OCI-LY7 (cell line): ENCODE measurements around the gene CCL13. TPM values are rescaled to one million over a fixed set of nuclear protein-coding genes. Genes with fewer than 3 reads are reported as not detected.

Source experiments
- BruUV-seq: library from RNA; stranded (reverse); fragments of 400-500 nt; replicated peaks from 2 replicates; lab custom pipeline; 2021; lab: Mats Ljungman, UMichigan
- CTCF ChIA-PET: fragments of 300-600 bp; sonication (Branson Sonifier 250); formaldehyde crosslinking; loops from one replicate; lab custom pipeline; 2022; ENCODE audit warnings: antibody characterized with exemption; ENCODE audit not compliant: unreplicated experiment; lab: Charles Lee
- POLR2A ChIA-PET: fragments of 300-600 bp; sonication (Branson Sonifier 250); formaldehyde crosslinking; loops from one replicate; lab custom pipeline; 2022; ENCODE audit warnings: antibody characterized with exemption; lab: Charles Lee
- DNase-seq: peaks from one replicate; pipeline ENCODE4 v3.0.0-alpha.2; 2015; ENCODE audit warnings: low spot score
- H2AFZ ChIP-seq: fragments of 200-600 bp; sonication (generic), shearing (Covaris generic); 2 replicates; pipeline ENCODE4 v1.6.1; 2014; ENCODE audit warnings: mild to moderate bottlenecking, antibody characterized with exemption, low read length, moderate library complexity
- H3K27ac ChIP-seq: fragments of 200-600 bp; sonication (generic); 2 replicates; pipeline ENCODE4 v1.5.1; 2014; ENCODE audit warnings: mixed run types, low read depth, mild to moderate bottlenecking, moderate library complexity, low read length, inconsistent platforms; ENCODE audit not compliant: poor library complexity, severe bottlenecking
- H3K36me3 ChIP-seq: fragments of 200-600 bp; sonication (generic); 2 replicates; pipeline ENCODE4 v1.6.1; 2014; ENCODE audit warnings: mild to moderate bottlenecking, antibody characterized with exemption, low read length, moderate library complexity, mixed read lengths; ENCODE audit not compliant: insufficient read depth
- H3K4me1 ChIP-seq: fragments of 200-600 bp; sonication (generic); 2 replicates; pipeline ENCODE4 v1.5.1; 2014; ENCODE audit warnings: mild to moderate bottlenecking, low read length; ENCODE audit not compliant: insufficient read depth, poor library complexity, severe bottlenecking
- H3K4me2 ChIP-seq: fragments of 200-600 bp; sonication (generic); 2 replicates; pipeline ENCODE4 v1.6.1; 2014; ENCODE audit warnings: mild to moderate bottlenecking, low read length
- H3K4me3 ChIP-seq: fragments of 200-600 bp; sonication (generic); 2 replicates; pipeline ENCODE4 v1.5.1; 2014; ENCODE audit warnings: mild to moderate bottlenecking, low read depth, low read length; ENCODE audit not compliant: poor library complexity, severe bottlenecking
- H3K79me2 ChIP-seq: fragments of 200-600 bp; sonication (generic); 2 replicates; pipeline ENCODE4 v1.6.1; 2016; ENCODE audit warnings: low read depth, mild to moderate bottlenecking, low read length, moderate library complexity, mixed read lengths; ENCODE audit not compliant: insufficient read depth
- H3K9me2 ChIP-seq: fragments of 200-600 bp; sonication (generic); 2 replicates; pipeline ENCODE4 v1.6.1; 2016; ENCODE audit warnings: mild to moderate bottlenecking, low read length, mixed read lengths; ENCODE audit not compliant: insufficient read depth
- H3K9me3 ChIP-seq: fragments of 200-600 bp; sonication (generic); 2 replicates; pipeline ENCODE4 v1.6.1; 2014; ENCODE audit warnings: mild to moderate bottlenecking, mixed run types, low read length, mixed read lengths
- H4K20me1 ChIP-seq: fragments of 200-600 bp; sonication (generic); 2 replicates; pipeline ENCODE4 v1.6.1; 2014; ENCODE audit warnings: mild to moderate bottlenecking, antibody characterized with exemption, low read length, moderate library complexity, mixed read lengths; ENCODE audit not compliant: insufficient read depth
- CTCF ChIP-seq: fragments of 200-600 bp; sonication (generic); conservative IDR thresholded peaks from 2 replicates; pipeline ENCODE4 v1.5.1; 2014; ENCODE audit warnings: mild to moderate bottlenecking, antibody characterized with exemption, low read length, moderate library complexity, mixed read lengths
- EZH2phosphoT487 ChIP-seq: fragments of 200-600 bp; sonication (generic); IDR thresholded peaks from 2 replicates; pipeline ENCODE4 v1.6.1; 2018; ENCODE audit warnings: low read depth, borderline replicate concordance, mild to moderate bottlenecking, mixed run types, antibody characterized with exemption, low read length, moderate library complexity, mixed read lengths
- intact Hi-C: fragments of 100-400 bp; cut with micrococcal nuclease; formaldehyde crosslinking; loops from one replicate; pipeline ENCODE4 v1.10.0; 2022; ENCODE audit not compliant: unreplicated experiment
- total RNA-seq, 2 experiments: library from RNA; depleted of rRNA in 1 of 2; stranded (reverse); fragments of >200 nt in 1 of 2; shearing (Covaris generic) in 1 of 2; gene quantifications; 2 replicates each; pipeline ENCODE4 v1.2.3, GENCODE V29; 2014 to 2022

The CCL13 gene
- total RNA-seq, 2 experiments from 2014 or later = not detected

GRCh38 chr17:34349751-34350150 lies 6.5 kb upstream of the CCL13 start:
- H3K79me2 ChIP-seq = no peaks in the 10 kb centered on the region
- H3K36me3 ChIP-seq = no peaks in the 10 kb centered on the region
- POLR2A ChIA-PET = no interaction called here
- no peak overlapping the region for H3K4me2 ChIP-seq
- no peaks in the 10 kb centered on the region for H3K4me1 ChIP-seq
- H3K27ac ChIP-seq = no peak overlapping the region
- intact Hi-C loops = loop anchor here (10.0 kb wide), 2 partner anchors 125 to 165 kb away; no protein-coding TSS in a partner anchor
- no peaks in the 10 kb centered on the region for H3K9me2 ChIP-seq
- no peak for DNase-seq
- no peaks in the 10 kb centered on the region for H4K20me1 ChIP-seq
- CTCF ChIA-PET = no interaction called here
- no peaks in the 10 kb centered on the region for H3K9me3 ChIP-seq
- no TSS peak for BruUV-seq
- TF ChIP-seq CTCF = no peak
- no peak for TF ChIP-seq EZH2phosphoT487
- no peak overlapping the region for H3K4me3 ChIP-seq
- H2AFZ ChIP-seq = no peak overlapping the region

DNA sequence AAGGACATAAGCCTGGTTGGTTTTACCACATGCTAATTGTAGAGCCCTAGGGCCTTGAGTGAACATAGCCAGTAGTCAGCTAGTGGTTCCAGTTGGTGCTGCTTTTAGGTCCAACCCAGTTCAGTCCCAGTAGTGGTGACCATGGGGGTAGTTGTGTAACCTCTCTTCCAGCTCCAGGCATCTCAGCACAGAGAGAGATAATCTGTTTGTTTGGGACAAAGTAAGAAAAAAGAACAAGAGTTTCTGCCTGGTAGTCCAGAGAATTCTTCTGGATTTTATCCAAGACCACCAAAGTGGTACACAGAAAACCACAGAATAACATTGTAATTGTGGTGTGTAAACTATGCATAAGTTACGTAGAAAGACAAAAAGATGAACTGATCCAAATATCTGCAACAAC lies 5.2 kb upstream of the CCL13 start:
- H3K4me1 ChIP-seq = no peaks in the 10 kb centered on the region
- H3K79me2 ChIP-seq = no peaks in the 10 kb centered on the region
- H2AFZ ChIP-seq = no peak overlapping the region
- H3K9me3 ChIP-seq = no peaks in the 10 kb centered on the region
- no peaks in the 10 kb centered on the region for H4K20me1 ChIP-seq
- no peak overlapping the region for H3K4me2 ChIP-seq
- H3K9me2 ChIP-seq = no peaks in the 10 kb centered on the region
- ChIA-PET POLR2A (no interaction called here), CTCF (no interaction called here)
- H3K27ac ChIP-seq = no peak overlapping the region
- intact Hi-C loops = loop anchor here (10.0 kb wide), 2 partner anchors 126 to 164 kb away; no protein-coding TSS in a partner anchor
- no TSS peak for BruUV-seq
- no peak overlapping the region for H3K4me3 ChIP-seq
- H3K36me3 ChIP-seq = no peaks in the 10 kb centered on the region
- no peak for DNase-seq
- TF ChIP-seq EZH2phosphoT487 (no peak), CTCF (no peak)

DNA sequence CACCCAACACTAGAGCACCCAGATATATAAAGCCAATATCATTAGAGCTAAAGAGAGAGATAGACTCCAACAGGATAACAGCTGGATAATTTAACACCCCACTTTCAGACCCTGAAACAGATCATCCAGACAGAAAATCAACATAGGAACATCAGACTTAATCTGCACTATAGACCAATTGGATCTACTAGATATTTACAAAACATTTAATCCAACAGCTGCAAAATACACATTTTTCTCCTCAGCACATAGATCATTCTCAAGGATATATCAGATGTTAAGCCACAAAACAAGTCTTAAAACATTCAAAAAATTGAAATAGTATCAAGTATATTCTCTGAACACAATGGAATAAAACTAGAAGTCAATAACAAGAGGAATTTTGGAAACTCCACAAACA lies 4.1 kb upstream of the CCL13 start:
- ChIA-PET POLR2A (no interaction called here), CTCF (no interaction called here)
- Histone ChIP-seq H3K4me2 (no peak overlapping the region), H3K4me3 (no peak overlapping the region), H3K36me3 (no peaks in the 10 kb centered on the region), H4K20me1 (no peaks in the 10 kb centered on the region), H3K4me1 (no peaks in the 10 kb centered on the region), H3K27ac (no peak overlapping the region), H3K9me2 (no peaks in the 10 kb centered on the region), H3K79me2 (no peaks in the 10 kb centered on the region), H3K9me3 (no peaks in the 10 kb centered on the region), H2AFZ (no peak overlapping the region)
- no TSS peak for BruUV-seq
- no peak for DNase-seq
- TF ChIP-seq EZH2phosphoT487 = no peak
- no peak for TF ChIP-seq CTCF
- intact Hi-C loops = loop anchor here (10.0 kb wide), 2 partner anchors 127 to 163 kb away; no protein-coding TSS in a partner anchor
